NCI-H2107 treated with DMSO at 0.1 percent for 48 hours (cell line): Measurements from ENCODE around the gene TGFB1.

Experiments used
- DNase-seq: peaks from one replicate; lab custom pipeline; 2025; ENCODE audit not compliant: unreplicated experiment; lab: John Stamatoyannopoulos, UW

The TGFB1 gene

GRCh38 chr19:41323023-41323422 is 30.7 kb downstream of the TGFB1 start:
- DNase-seq, result no peak

- DNase-seq, result no peak
These were observed 31.3 kb downstream of the TGFB1 start for GRCh38 chr19:41322451-41322850.

- DNase-seq, result no peak
These were observed 32.0 kb downstream of the TGFB1 start for GRCh38 chr19:41321600-41322270.

GRCh38 chr19:41321204-41321599 is 32.5 kb downstream of the TGFB1 start:
- DNase-seq, result no peak

- DNase-seq, result no peak
These were observed 33.2 kb downstream of the TGFB1 start for GRCh38 chr19:41320568-41320967.

- DNase-seq, result no peak
These were observed 33.6 kb downstream of the TGFB1 start for GRCh38 chr19:41320185-41320518.

GRCh38 chr19:41319500-41320184 is 34.1 kb downstream of the TGFB1 start:
- no peak for DNase-seq

GRCh38 chr19:41318696-41319499 is 34.8 kb downstream of the TGFB1 start:
- no peak for DNase-seq

- DNase-seq, result no peak
These were observed 37.3 kb downstream of the TGFB1 start for GRCh38 chr19:41316306-41316920.

- no peak for DNase-seq
These were observed 42.1 kb downstream of the TGFB1 start for GRCh38 chr19:41311613-41312012.

GRCh38 chr19:41311072-41311471 is 42.6 kb downstream of the TGFB1 start:
- DNase-seq, result no peak

GRCh38 chr19:41310033-41310831 is 43.5 kb downstream of the TGFB1 start, which contains the start of gene CCDC97:
TSS of gene CCDC97 (plus strand) at chr19:41310172. CDS start at chr19:41310311, 139 bp downstream.
- peak; percentile 65 for DNase-seq

GRCh38 chr19:41309180-41310032 is 44.3 kb downstream of the TGFB1 start:
- DNase-seq, result no peak

GRCh38 chr19:41308450-41309179 is 45.1 kb downstream of the TGFB1 start:
- DNase-seq, result peak; percentile 68

- no peak for DNase-seq
These were observed 45.7 kb downstream of the TGFB1 start for GRCh38 chr19:41307954-41308449.

GRCh38 chr19:41307090-41307875 is 46.4 kb downstream of the TGFB1 start:
- DNase-seq, result no peak

GRCh38 chr19:41305927-41306793 is 47.6 kb downstream of the TGFB1 start:
- no peak for DNase-seq
